CD14-positive monocyte (primary cell): ENCODE measurements around the gene THUMPD2. TPM values are rescaled to one million over a fixed set of nuclear protein-coding genes. Genes with fewer than 3 reads are reported as not detected.

ENCODE experiments used
- DNase-seq, 3 donors: peaks; one replicate each; pipeline ENCODE4 v3.0.0-alpha.2; 2011 to 2022
- H2AFZ ChIP-seq: 2 replicates; pipeline ENCODE4 v1.6.0; 2012; ENCODE audit warnings: mild to moderate bottlenecking, low read depth, low read length, inconsistent platforms; ENCODE audit not compliant: insufficient read depth, poor library complexity, severe bottlenecking
- H3K27ac ChIP-seq, 2 donors: 1 replicate in 1 of 2; 2 replicates in 1 of 2; pipeline ENCODE4 v1.5.1; 2012 to 2013; ENCODE audit warnings: low read length in 2 of 2, control low read depth in 1 of 2, inconsistent platforms in 1 of 2, low read depth in 1 of 2, mild to moderate bottlenecking in 1 of 2
- H3K27me3 ChIP-seq, 2 donors: one replicate each; pipeline versions ENCODE4 v1.6.0 to v1.6.1; 2011 to 2013; ENCODE audit warnings: low read length in 2 of 2; ENCODE audit not compliant: control insufficient read depth in 2 of 2, insufficient read depth in 2 of 2
- H3K36me3 ChIP-seq, 2 donors: replicated peaks in 1 of 2; 1 replicate in 1 of 2; 2 replicates in 1 of 2; pipeline versions ENCODE4 v1.5.1 to v1.6.1; 2012 to 2013; ENCODE audit warnings: low read length in 2 of 2, control low read depth in 1 of 2, inconsistent platforms in 1 of 2, mild to moderate bottlenecking in 1 of 2; ENCODE audit not compliant: insufficient read depth in 2 of 2, control insufficient read depth in 1 of 2
- H3K4me1 ChIP-seq, 2 donors: 1 replicate in 1 of 2; 2 replicates in 1 of 2; pipeline versions ENCODE4 v1.5.1 to v1.6.1; 2012 to 2013; ENCODE audit warnings: low read length in 2 of 2, control low read depth in 1 of 2, inconsistent platforms in 1 of 2, mild to moderate bottlenecking in 1 of 2, moderate library complexity in 1 of 2; ENCODE audit not compliant: insufficient read depth in 2 of 2, control insufficient read depth in 1 of 2
- H3K4me2 ChIP-seq: replicated peaks from 2 replicates; pipeline ENCODE3; 2012; ENCODE audit warnings: low read length, moderate library complexity, mild to moderate bottlenecking; ENCODE audit not compliant: poor library complexity, severe bottlenecking; ENCODE audit errors: extremely low read depth
- H3K4me3 ChIP-seq, 3 experiments: fragments of 200-600 bp in 1 of 3; sonication (generic) in 1 of 3; replicated peaks in 1 of 3; 1 replicate in 2 of 3; 2 replicates in 1 of 3; pipeline ENCODE4 v1.5.1; 2011 to 2013; ENCODE audit warnings: low read length in 3 of 3, mild to moderate bottlenecking in 3 of 3, control low read depth in 2 of 3, low read depth in 2 of 3, inconsistent platforms in 1 of 3, moderate library complexity in 1 of 3
- H3K79me2 ChIP-seq: 2 replicates; pipeline ENCODE4 v1.6.0; 2012; ENCODE audit warnings: mild to moderate bottlenecking, control low read depth, inconsistent platforms, low read length, moderate library complexity; ENCODE audit not compliant: insufficient read depth
- H3K9ac ChIP-seq: 2 replicates; pipeline ENCODE4 v1.6.0; 2017; ENCODE audit warnings: low read length, mild to moderate bottlenecking; ENCODE audit not compliant: insufficient read depth, poor library complexity, severe bottlenecking
- H3K9me3 ChIP-seq, 2 donors: replicated peaks in 1 of 2; 1 replicate in 1 of 2; 2 replicates in 1 of 2; pipeline versions ENCODE4 v1.5.1 to v1.6.1; 2012 to 2013; ENCODE audit warnings: low read length in 2 of 2, control low read depth in 1 of 2; ENCODE audit not compliant: control insufficient read depth in 1 of 2, insufficient read depth in 1 of 2
- H4K20me1 ChIP-seq: 2 replicates; pipeline ENCODE4 v1.6.0; 2012; ENCODE audit warnings: mild to moderate bottlenecking, low read length, control low read depth, moderate library complexity; ENCODE audit not compliant: insufficient read depth
- H3K27ac Mint-ChIP-seq, 7 donors: one replicate each; pipeline ENCODE4 v1.8.0; 2020; ENCODE audit warnings: mild to moderate bottlenecking in 7 of 7, mixed read lengths in 7 of 7, moderate library complexity in 6 of 7, inconsistent platforms in 2 of 7
- H3K27me3 Mint-ChIP-seq, 3 donors: one replicate each; pipeline ENCODE4 v1.8.0; 2021 to 2022; ENCODE audit warnings: low read depth in 3 of 3, mild to moderate bottlenecking in 3 of 3, mixed read lengths in 3 of 3, moderate library complexity in 3 of 3, inconsistent platforms in 1 of 3
- H3K36me3 Mint-ChIP-seq, 2 donors: one replicate each; pipeline ENCODE4 v1.8.0; 2020; ENCODE audit warnings: mixed read lengths in 2 of 2, inconsistent platforms in 1 of 2, mild to moderate bottlenecking in 1 of 2
- H3K4me1 Mint-ChIP-seq: one replicate; pipeline ENCODE4 v1.8.0; 2020; ENCODE audit warnings: mild to moderate bottlenecking, mixed read lengths
- H3K4me3 Mint-ChIP-seq, 2 donors: one replicate each; pipeline ENCODE4 v1.8.0; 2020; ENCODE audit warnings: mild to moderate bottlenecking in 2 of 2, mixed read lengths in 2 of 2, moderate library complexity in 1 of 2
- H3K9me3 Mint-ChIP-seq, 7 donors: one replicate each; pipeline ENCODE4 v1.8.0; 2020 to 2022; ENCODE audit warnings: mixed read lengths in 7 of 7, mild to moderate bottlenecking in 6 of 7, moderate library complexity in 6 of 7, inconsistent platforms in 2 of 7
- WGBS: methylation state at CpG from one replicate; pipeline ENCODE4 v1.1.5; 2013; ENCODE audit warnings: missing lambda C conversion rate; ENCODE audit not compliant: insufficient coverage; 5-methylcytosine and 5-hydroxymethylcytosine counted together
- intact Hi-C, 2 donors: fragments of 100-400 bp; cut with micrococcal nuclease; formaldehyde crosslinking; loops; one replicate each; pipeline versions ENCODE4 v1.15.0 to v1.15.1; 2023
- polyA plus RNA-seq, 3 donors: library from polyadenylated mRNA; depleted of rRNA in 1 of 3; unstranded in 2 of 3; stranded (reverse) in 1 of 3; fragments of 300-500 nt in 2 of 3; fragments of >200 nt in 1 of 3; fragmentation: Illumina TruSeq in 2 of 3; gene quantifications; 1 replicate in 2 of 3; 2 replicates in 1 of 3; pipeline ENCODE4 v1.2.3, GENCODE V29; 2012 to 2021
- TF ChIP-seq, protein P1 (sequence below): fragments of 200-600 bp; IDR thresholded peaks from one replicate; pipeline ENCODE4 v1.8.0; 2022; ENCODE audit warnings: antibody characterized with exemption, mild to moderate bottlenecking

THUMPD2 gene
- polyA plus RNA-seq, 3 donors: 2.8 to 5.9 (median 4.2) TPM

DNA sequence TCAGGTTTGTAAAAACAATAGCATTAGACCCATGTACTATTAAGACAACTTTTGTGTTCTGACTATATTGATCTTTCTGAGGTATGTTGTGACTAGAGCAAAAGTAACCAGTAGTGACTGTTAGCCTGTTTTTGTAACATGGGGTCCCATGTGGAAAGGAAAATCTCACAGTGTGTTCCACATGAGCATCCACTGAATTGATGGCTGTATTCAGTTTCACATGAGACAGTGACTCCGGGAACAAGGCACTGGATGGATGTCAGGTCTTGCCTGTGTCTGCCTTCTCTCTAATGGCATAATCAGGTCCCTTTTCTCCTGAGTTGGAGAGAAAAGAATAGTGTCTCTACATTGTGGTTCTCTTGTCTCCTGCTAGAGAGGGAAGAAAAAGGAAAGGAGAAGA, 85.8 kb downstream of the THUMPD2 start:
- H3K79me2 ChIP-seq: no peaks in the 10 kb centered on the region
- DNase-seq: no peak
- Mint-ChIP-seq H3K36me3 (no peaks in the 10 kb centered on the region), H3K27me3 (peaks cover 0 to 3% (median 0%) of the 10 kb centered on the region in 3 donors), H3K4me1 (no peaks in the 10 kb centered on the region), H3K4me3 (no peak overlapping the region), H3K27ac (no peak overlapping the region), H3K9me3 (peaks cover 0 to 5% (median 3%) of the 10 kb centered on the region in 7 donors)
- no CpG with 5 or more reads among the region's 1 CpG for WGBS
- H3K27me3 ChIP-seq: no peaks in the 10 kb centered on the region
- no peak overlapping the region for H3K9ac ChIP-seq
- no peaks in the 10 kb centered on the region for H3K4me1 ChIP-seq
- H3K27ac ChIP-seq: no peak overlapping the region
- H3K9me3 ChIP-seq: no peaks in the 10 kb centered on the region
- no peak overlapping the region for H2AFZ ChIP-seq
- TF ChIP-seq, protein P1, sequence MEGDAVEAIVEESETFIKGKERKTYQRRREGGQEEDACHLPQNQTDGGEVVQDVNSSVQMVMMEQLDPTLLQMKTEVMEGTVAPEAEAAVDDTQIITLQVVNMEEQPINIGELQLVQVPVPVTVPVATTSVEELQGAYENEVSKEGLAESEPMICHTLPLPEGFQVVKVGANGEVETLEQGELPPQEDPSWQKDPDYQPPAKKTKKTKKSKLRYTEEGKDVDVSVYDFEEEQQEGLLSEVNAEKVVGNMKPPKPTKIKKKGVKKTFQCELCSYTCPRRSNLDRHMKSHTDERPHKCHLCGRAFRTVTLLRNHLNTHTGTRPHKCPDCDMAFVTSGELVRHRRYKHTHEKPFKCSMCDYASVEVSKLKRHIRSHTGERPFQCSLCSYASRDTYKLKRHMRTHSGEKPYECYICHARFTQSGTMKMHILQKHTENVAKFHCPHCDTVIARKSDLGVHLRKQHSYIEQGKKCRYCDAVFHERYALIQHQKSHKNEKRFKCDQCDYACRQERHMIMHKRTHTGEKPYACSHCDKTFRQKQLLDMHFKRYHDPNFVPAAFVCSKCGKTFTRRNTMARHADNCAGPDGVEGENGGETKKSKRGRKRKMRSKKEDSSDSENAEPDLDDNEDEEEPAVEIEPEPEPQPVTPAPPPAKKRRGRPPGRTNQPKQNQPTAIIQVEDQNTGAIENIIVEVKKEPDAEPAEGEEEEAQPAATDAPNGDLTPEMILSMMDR: no peak
- no peaks in the 10 kb centered on the region for H3K36me3 ChIP-seq
- no peaks in the 10 kb centered on the region for H4K20me1 ChIP-seq
- no peak overlapping the region for H3K4me2 ChIP-seq
- intact Hi-C loops: no loop called here
- no peak overlapping the region for H3K4me3 ChIP-seq

GRCh38 chr2:39689876-39690275, 89.2 kb downstream of the THUMPD2 start:
- Mint-ChIP-seq H3K9me3 (peaks cover 0 to 5% (median 3%) of the 10 kb centered on the region in 7 donors), H3K4me3 (no peak overlapping the region), H3K36me3 (no peaks in the 10 kb centered on the region), H3K27me3 (no peaks in the 10 kb centered on the region), H3K27ac (no peak overlapping the region), H3K4me1 (peaks cover 2% of the 10 kb centered on the region)
- no peaks in the 10 kb centered on the region for H4K20me1 ChIP-seq
- H3K27ac ChIP-seq: no peak overlapping the region
- TF ChIP-seq, protein P1: no peak
- no peak overlapping the region for H3K4me3 ChIP-seq
- no peak overlapping the region for H2AFZ ChIP-seq
- no peak overlapping the region for H3K9ac ChIP-seq
- intact Hi-C loops: no loop called here
- H3K4me2 ChIP-seq: no peak overlapping the region
- no peaks in the 10 kb centered on the region for H3K79me2 ChIP-seq
- DNase-seq: no peak
- 95% methylated on average over 3 of the region's 6 CpGs for WGBS
- H3K36me3 ChIP-seq: no peaks in the 10 kb centered on the region
- H3K27me3 ChIP-seq: no peaks in the 10 kb centered on the region
- no peaks in the 10 kb centered on the region for H3K9me3 ChIP-seq
- H3K4me1 ChIP-seq: no peaks in the 10 kb centered on the region
